GM21737 (cell line): ENCODE data around the gene CBS.
"Not testable (repeated sequence)": the region's sequence is repeated elsewhere in the genome, so short reads cannot be mapped to it uniquely, and the experiment has no call there.

Experiments used
- ATAC-seq: cut with Tn5 transposase; IDR thresholded peaks from one replicate; pipeline ENCODE4 v1.9.1; 2021; ENCODE audit warnings: mild to moderate bottlenecking, moderate library complexity; ENCODE audit not compliant: unreplicated experiment

Gene CBS

DNA sequence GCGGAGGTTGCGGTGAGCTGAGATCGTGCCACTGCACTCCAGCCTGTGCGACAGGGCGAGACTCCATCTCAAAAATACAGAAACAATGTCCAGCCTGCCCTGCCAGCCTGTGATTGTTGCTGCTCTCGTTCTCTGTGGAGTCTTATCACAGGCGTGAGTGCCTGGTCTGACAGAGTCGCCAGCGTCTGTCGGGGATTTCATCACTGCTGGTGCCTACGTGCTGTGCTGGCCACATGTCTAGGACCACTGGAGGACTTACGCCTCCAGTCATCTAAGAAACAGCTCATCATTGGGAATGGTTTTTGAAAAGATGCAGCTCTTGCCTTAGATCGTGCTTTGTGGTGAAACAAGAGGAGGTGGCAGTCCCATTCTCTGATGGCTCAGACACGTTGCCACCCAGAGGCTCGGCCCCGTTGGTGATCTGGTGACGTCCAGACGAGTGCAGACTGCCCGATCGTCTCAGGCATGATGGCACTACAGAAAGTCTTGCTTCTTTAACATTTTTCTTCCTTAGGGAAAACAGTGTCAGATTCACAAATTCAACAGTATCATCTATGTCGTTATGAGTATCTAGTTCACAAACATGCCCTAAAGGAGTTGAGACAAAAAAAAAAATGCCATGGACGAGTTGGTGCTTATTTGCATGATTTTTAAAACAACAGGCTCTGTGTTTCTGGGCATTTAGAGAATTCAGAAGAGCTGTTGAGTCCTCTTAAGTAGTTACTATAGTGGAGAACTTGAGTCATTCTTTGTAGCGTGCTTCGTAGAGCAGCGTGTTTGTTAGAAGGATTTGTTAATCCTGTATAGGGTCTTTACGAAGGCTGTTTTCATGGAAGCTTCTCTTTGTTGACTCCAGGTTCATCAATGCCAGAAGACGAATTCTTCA lies 47.5 kb downstream of the CBS start:
- ATAC-seq, result no peak

DNA sequence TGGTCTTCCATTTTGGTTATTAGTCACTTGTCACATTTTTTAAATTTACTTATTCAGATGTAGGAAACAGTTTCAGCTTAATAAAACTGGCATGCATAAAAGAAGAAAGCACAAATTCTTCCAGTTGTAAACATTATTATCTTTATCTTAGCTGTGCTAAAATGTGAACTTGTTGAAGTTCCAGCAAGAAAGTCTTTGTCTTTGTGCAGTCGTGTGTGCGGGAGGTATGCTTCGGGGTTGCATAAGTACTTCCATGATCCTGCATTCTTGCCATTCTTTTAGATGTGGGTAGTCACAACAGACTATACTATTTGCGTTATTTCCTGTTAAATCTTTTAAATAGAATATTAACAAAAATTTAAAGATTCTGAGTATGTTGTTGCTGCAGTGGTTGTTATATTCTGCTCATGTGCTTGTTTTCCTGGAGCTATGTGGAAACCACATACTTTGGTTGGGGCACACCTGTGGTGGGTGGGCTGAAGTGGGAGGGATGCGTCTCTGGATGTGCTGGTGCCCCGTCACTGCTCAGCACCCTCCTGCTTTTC lies 49.9 kb downstream of the CBS start:
- no peak for ATAC-seq

DNA sequence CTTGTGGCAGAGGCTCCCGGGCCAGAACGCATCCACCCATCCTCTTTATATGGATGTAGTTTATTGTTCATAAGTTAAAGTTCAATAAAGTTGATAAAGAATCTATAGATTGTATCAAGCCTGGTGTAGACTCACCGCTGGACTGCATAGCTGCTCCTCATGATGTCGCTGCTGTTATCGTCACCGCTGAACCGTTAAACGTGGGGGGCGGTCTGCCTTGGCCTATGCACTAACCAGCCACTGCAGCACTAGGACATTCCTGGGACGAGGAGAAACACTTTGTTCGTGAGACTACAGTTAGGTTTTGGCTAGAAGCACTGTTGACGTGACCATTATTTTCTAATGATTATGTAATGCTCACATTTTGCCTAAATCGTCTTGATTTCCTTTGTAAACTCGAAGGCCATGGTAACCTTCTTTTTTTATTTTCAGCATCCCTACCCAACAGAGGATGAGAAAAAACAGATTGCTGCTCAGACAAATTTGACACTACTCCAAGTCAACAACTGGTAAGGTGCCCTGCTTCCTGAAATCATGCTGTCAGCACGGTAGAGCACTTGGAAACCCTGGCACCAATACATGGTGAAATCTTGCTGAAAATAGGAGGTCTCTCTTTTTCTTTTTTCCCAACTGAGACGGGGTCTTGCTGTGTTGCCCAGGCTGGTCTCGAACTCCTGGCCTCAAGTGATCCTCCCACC lies 51.0 kb downstream of the CBS start:
- no peak for ATAC-seq

DNA sequence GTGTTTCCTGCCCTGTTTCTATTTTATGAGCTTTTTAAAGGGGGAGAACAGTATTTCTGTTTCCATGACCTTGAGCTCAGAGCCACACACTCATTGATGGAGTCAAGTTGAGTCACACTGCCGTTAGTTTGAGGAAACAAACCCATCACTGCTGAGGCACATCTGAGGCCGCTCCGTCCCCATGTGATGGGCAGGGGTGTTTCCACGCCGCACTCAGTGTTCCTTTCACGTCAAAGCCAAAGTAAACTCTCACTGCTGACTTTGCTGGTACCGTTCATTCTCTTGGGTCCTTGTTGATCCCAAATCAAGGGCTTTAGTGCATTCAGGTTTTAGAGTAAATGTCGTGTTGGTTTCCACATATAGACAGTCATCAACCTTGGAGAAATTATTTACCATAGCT lies 52.5 kb downstream of the CBS start:
- ATAC-seq, result no peak

DNA sequence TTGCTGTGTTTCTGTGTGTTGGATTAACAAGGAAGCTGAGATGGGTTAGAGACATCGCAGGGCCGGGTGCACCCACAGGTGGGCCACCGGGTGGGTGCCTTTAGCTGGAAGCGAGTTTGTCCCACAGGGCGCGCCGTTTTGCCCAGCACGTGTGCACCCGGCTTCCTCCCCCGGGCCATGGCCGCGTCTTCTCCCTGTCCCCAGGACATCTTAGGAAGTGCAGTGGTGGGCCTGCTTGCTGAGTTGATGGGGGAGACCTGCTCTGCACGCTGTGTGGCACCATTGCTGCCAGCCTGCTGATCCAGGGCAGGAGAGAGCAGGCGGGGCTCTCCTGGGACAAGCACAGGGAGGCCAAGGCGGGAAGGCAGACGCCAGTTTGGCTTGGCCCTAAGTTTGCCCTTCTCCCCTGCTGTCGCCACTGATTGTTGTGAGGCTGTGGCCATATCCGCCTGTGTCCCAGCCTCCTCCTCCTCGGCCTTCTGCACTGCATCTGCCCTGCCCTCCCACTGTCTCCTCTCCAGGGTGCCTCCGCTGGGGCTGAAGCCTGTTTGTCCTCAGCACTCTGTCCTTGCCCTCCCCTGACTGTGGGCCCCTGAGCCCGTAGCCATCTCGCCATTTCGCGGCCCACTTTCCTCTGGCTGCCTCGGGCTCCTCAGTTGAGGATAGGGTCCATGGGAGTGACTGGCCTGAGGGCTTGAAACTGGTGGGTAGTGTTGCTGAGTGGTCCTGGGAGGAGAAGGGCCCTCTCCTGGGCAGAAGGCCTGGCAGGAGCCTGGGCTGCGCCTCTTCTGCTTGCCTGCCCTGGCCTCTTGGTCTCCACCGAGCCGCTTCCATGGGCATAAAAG lies 53.7 kb downstream of the CBS start:
- no peak for ATAC-seq

DNA sequence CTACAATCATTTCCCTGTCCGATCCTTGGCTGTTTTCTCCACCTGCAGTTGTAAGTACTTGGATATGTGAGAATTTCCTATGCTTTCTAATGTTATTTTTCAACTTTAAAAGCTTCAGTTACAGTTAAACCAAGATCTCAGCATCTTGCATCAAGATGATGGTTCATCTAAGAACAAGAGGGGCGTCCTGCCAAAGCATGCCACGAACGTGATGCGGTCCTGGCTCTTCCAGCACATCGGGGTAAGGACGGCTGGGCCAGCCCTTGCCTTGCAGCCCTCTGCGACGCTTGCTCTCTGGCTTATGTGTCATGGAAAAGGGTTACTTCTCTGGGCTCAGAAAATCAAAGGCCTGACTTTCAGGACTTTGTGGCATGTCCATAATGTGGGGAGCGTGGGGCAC lies 54.4 kb downstream of the CBS start:
- no peak for ATAC-seq

DNA sequence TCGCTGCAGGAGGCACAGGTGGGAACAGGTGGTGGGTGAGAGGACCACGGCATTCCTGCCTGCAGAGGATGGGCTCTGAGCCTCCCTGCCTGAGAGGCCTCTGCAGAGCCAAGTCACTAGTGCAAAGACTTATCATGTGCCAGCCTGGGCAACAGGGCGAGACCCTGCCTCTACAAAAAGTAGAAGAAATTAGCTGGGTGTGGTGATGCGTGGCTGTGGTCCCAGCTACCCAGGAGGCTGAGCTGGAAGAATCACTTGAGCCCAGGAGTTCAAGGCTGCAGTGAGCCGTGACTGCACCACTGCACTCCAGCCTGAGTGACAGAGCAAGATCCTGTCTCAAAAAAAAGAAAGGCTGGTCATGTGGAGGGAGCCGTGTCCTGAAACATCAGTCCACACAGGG lies 54.9 kb downstream of the CBS start:
- no peak for ATAC-seq

DNA sequence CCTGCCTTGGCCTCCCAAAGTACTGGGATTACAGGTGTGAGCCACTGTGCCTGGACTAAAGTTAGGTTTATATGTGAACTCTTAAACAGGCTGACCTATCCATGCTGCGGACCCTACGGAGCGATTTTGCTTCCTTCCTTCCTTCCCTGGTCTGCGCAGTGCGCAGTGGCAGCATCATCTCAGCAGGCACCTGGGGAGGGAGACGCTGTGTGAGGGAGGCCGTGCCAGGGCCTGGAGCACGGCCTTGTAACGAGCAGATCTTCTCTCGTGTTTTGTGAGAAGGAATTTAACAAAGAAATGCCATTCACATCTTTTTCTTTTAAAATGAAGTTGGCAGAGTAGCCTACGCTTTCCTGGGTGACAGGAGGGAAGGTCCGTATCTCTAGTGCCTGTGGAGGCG lies 55.5 kb downstream of the CBS start:
- no peak for ATAC-seq

DNA sequence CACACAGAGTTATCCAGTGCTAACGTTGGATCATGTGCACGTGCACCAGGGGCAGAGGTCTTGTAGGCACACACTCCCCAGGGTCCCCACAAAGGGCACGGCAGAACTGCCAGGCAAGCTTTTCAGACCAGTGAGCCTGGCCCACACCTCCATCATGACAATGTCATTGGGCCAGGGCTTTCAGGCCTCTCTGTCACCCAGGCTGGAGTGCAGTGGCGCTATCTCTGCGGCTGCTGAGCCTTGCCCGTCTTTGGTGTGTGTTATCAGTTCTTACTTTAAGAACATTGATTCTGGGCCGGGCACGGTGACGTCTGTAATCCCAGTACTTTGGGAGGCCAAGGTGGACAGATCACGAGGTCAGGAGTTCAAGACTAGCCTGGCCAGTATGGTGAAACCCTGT lies 57.1 kb downstream of the CBS start:
- no peak for ATAC-seq

DNA sequence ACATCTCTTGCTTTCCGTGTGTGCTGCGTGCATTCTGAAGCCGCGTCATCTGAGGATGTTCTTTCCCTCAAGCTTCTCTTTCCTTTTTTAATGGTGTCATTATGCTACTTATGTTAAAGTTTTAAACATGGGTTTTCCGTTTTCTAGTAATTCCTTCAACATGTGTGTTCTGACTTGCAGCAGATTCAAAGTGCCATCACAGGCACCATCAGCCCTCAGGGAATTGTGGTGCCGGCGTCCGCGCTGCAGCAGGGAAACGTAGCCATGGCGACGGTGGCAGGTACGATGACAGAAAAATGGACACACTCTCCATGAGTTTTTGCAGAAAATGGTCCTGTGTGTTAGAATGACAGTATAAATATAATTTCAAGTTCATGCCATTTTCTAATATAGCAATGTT lies 58.9 kb downstream of the CBS start:
- no peak for ATAC-seq

DNA sequence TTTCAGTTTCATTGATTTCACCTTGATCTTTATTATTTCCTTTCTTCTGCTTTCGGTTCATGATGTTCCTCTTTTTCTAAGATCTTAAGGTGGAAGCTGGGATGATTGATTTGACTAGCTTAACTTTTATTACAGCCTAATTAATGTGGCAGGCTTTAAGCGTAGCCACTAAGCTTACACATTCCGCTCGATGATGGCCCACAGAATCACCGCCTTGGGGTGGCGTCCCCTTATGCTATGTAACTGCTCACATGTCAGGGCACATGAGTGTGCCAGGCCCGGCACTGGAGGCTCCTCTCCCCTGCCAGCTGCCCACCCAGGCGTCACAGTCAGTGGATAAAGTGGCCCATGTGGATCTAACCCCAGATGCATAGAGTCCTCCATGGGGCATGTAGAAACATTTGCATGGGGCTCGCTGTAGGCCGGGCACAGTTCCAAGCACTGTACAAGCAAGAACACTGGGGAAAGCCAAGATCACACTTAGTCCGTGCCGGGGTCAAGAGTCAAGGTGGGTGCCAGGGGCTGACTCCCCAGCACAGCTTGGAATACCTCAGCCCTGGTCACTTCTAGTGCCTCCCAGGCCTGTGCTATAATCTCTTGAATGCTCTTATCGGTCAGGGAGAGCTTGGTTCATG lies 59.6 kb downstream of the CBS start:
- ATAC-seq, result no peak

DNA sequence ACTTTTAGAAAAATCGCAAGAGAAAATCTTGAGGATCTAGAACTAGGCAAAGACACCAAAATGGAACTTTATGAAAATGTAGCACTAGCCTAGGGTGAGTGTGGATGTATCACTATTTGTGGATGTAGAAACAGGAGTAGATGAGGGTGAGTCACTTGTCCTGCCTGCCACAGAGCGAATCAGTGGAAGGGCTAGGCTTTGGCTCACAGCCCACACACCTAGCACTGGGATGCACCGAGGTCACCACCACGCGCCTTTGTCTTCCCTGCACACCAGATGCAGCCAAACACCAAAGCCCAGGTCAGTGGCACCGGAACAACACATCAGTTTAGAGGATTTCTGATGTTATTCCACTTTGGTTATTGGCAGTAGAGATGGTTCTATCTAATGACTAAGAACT lies 63.0 kb downstream of the CBS start:
- ATAC-seq, result no peak

DNA sequence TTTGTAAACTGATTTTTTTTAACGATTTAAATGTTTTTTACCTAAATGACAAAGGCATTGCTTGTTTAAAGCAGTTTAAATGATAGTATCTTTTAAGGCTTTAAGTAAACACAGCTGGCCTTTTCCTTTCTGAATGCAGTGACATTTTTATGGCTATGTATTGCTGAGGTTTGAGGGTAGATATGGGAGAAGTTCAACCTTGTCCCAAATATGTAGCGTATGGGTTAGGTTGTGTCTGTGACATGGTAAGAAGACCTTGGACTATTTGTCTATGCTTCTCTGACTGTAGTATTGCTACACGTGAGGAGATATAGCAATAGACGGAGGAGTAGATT lies 68.8 kb downstream of the CBS start:
- no peak for ATAC-seq

DNA sequence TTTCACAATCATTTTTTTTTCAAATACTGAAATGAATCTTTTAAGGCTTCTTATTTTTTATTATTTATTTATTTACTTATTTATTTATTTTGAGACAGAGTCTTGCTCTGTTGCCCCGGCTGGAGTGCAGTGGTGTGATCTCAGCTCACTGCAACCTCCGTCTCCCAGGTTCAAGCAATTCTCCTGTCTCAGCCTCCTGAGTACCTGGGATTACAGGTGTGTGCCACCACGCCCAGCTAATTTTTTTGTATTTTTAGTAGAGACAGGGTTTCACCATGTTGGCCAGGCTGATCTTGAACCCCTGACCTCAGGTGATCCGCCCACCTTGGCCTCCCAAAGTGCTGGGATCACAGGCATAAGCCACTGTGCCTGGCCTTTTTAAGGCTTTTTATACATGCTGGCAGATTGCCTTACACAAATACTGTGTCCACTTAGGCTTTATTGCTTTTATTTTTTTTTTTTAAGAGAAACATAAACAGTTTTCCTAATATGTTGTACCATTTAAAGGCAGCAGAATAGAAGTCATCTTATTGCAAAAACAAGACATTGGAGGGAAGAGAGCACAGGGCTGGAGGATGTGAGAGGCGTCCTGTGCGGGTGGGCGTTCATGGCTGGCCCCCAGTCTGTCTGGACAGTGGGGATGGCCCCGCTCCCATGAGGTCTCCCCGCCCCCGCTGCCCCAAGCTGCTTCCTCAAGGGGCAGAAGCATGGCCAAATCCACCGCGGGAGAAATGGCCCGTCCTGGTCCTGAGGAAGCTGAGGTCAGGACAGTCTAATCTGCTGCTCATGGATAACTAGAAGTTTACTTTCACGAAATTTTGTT lies 69.4 kb downstream of the CBS start:
- not testable (repeated sequence) for ATAC-seq

DNA sequence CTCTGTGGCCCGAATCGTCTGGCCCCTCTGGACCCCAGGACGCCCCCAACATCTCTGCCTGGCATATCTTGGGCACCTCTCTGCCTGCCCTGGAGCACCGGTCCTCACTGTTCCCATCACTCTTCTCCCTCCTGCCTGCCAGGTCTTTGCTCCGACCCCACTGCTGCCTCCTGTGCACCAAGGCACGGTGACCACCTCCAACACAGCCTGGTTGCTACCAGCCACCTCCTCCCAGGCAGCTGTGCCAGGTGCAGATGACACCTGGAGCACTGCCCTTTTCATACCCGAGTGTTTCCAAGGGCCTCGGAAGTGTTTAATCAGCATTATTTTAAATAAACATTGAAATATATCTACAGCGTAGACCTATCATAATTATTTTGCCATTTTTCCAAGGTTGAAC lies 70.0 kb downstream of the CBS start:
- no peak for ATAC-seq

DNA sequence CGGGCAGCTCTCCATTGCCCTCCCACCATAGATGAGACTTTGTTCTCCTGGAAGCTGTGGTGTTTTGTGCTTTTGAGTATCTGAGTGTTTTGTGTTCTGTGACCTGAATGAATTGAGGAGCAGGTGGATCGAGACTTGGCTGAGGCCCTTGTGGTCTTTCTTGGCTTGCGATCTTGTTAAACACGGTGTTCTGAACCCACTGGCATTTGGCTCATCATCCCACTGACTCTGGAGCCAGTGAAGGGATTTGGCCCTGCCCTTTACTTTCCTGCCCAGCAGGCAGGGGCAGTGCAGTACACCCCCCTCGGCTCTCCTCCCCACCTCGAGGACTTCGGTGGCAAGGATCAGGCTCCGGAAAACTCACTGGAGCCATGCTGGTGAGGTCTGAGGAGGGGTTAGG lies 70.7 kb downstream of the CBS start:
- ATAC-seq, result no peak
